ENCODE data around the gene B4GAT1. TPM values are rescaled to one million over a fixed set of nuclear protein-coding genes. Genes with fewer than 3 reads are reported as not detected.

Gene B4GAT1
- total RNA-seq, 2 donors from 2014 or later = 29.4 to 45.7 TPM

- Mint-ChIP-seq H3K4me3 (no peak overlapping the region), H3K27ac (peak overlapping the region; percentile 19), H3K4me1 (peaks cover 18% of the 10 kb centered on the region), H3K9me3 (no peaks in the 10 kb centered on the region), H3K27me3 (ENCODE audit: insufficient read depth) (no peaks in the 10 kb centered on the region), H3K36me3 (ENCODE audit: low read depth) (peaks cover 52% of the 10 kb centered on the region)
- 92 to 100% methylated on average over 4 to 6 of the region's 6 CpGs for WGBS, 2 experiments (ENCODE audit: insufficient coverage in 1 of 2, insufficient read length in 1 of 2)
- TF ChIP-seq CTCF (conservative IDR thresholded peaks at IDR 0.05) = no peak
- Histone ChIP-seq H3K4me1 (ENCODE audit: control insufficient read depth, insufficient read depth, low read length) (no peaks in the 10 kb centered on the region), H3K4me3 (ENCODE audit: low read length) (no peak overlapping the region), H3K27me3 (ENCODE audit: control insufficient read depth, insufficient read depth, low read length, poor library complexity, severe bottlenecking) (no peaks in the 10 kb centered on the region), H3K27ac (ENCODE audit: low read depth, low read length) (no peak overlapping the region), H3K9me3 (ENCODE audit: control insufficient read depth, low read length) (no peaks in the 10 kb centered on the region), H3K36me3 (ENCODE audit: control insufficient read depth, insufficient read depth, low read length) (peaks cover 44% of the 10 kb centered on the region), H3K9ac (ENCODE audit: extremely low read depth, low read length, poor library complexity, severe bottlenecking) (no peak overlapping the region)
- no peak for DNase-seq
These were observed 21.1 kb upstream of the B4GAT1 start for GRCh38 chr11:66368484-66368883.

DNA sequence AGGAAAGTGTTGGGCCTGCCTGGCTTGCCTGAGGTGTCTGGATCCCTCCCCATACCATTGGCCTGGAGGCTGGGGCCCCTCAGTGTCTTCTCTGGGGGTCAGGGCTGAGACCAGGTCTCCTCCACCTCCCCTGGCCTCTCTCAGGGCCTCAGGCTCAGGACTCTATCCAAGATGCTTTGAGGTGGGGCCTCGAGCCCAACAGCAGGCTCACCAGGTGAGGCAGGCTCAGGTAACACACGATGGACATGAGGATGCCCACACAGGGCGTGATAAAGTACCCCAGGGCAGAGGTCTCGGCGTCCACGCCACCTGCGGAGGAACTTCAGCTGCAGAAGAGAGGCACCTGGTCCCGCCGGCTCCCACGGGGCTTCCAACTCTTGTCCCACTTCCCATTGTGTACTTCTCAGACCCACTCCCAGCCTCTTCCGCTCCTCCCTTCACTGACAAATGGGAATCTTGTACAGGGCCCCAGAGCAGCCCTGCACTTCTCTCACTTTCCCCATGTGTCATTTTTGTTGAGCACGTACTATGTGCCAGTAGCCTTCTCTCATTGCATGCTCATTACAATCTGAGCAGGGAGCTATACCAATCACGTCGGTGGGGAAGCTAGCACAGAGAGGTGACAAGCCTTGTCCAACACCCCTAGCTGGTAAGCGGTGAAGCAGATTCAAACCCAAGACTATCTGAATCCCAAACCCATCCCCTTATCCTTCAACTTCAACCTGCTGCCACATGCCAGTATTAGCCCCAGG lies 20.3 kb upstream of the B4GAT1 start:
- 95 to 96% methylated on average over 15 of the region's 15 CpGs for WGBS, 2 experiments (ENCODE audit: insufficient coverage in 1 of 2, insufficient read length in 1 of 2)
- TF ChIP-seq CTCF (conservative IDR thresholded peaks at IDR 0.05) = no peak
- peak overlapping the region; percentile 19 for H3K27ac Mint-ChIP-seq

GRCh38 chr11:66366844-66367477 lies 19.5 kb upstream of the B4GAT1 start:
- Mint-ChIP-seq H3K4me3 (no peak overlapping the region), H3K36me3 (ENCODE audit: low read depth) (peaks cover 57% of the 10 kb centered on the region), H3K9me3 (no peaks in the 10 kb centered on the region), H3K27ac (no peak overlapping the region), H3K27me3 (ENCODE audit: insufficient read depth) (no peaks in the 10 kb centered on the region), H3K4me1 (peaks cover 12% of the 10 kb centered on the region)
- DNase-seq = no peak
- no peak for TF ChIP-seq CTCF (conservative IDR thresholded peaks at IDR 0.05)
- Histone ChIP-seq H3K9ac (ENCODE audit: extremely low read depth, low read length, poor library complexity, severe bottlenecking) (no peak overlapping the region), H3K27me3 (ENCODE audit: control insufficient read depth, insufficient read depth, low read length, poor library complexity, severe bottlenecking) (no peaks in the 10 kb centered on the region), H3K4me3 (ENCODE audit: low read length) (no peak overlapping the region), H3K4me1 (ENCODE audit: control insufficient read depth, insufficient read depth, low read length) (no peaks in the 10 kb centered on the region), H3K36me3 (ENCODE audit: control insufficient read depth, insufficient read depth, low read length) (peaks cover 58% of the 10 kb centered on the region), H3K27ac (ENCODE audit: low read depth, low read length) (no peak overlapping the region), H3K9me3 (ENCODE audit: control insufficient read depth, low read length) (no peaks in the 10 kb centered on the region)
- WGBS, 2 experiments (ENCODE audit: insufficient coverage in 1 of 2, insufficient read length in 1 of 2) = 91 to 94% methylated on average over 6 to 8 of the region's 8 CpGs

More for the DNA sequence above, 20.3 kb upstream of the B4GAT1 start:
- no peaks in the 10 kb centered on the region for H3K9me3 ChIP-seq (ENCODE audit: control insufficient read depth, low read length)
- DNase-seq = no peak
- no peaks in the 10 kb centered on the region for H3K27me3 ChIP-seq (ENCODE audit: control insufficient read depth, insufficient read depth, low read length, poor library complexity, severe bottlenecking)
- H3K4me1 Mint-ChIP-seq = peaks cover 13% of the 10 kb centered on the region
- no peaks in the 10 kb centered on the region for H3K27me3 Mint-ChIP-seq (ENCODE audit: insufficient read depth)
- H3K36me3 ChIP-seq (ENCODE audit: control insufficient read depth, insufficient read depth, low read length) = peaks cover 51% of the 10 kb centered on the region
- H3K9ac ChIP-seq (ENCODE audit: extremely low read depth, low read length, poor library complexity, severe bottlenecking) = no peak overlapping the region
- H3K9me3 Mint-ChIP-seq = no peaks in the 10 kb centered on the region
- peaks cover 52% of the 10 kb centered on the region for H3K36me3 Mint-ChIP-seq (ENCODE audit: low read depth)
- H3K4me3 ChIP-seq (ENCODE audit: low read length) = no peak overlapping the region
- H3K4me3 Mint-ChIP-seq = no peak overlapping the region
- H3K4me1 ChIP-seq (ENCODE audit: control insufficient read depth, insufficient read depth, low read length) = no peaks in the 10 kb centered on the region
- H3K27ac ChIP-seq (ENCODE audit: low read depth, low read length) = no peak overlapping the region

All from endodermal cell (in vitro differentiated cells).